ENCODE measurements around the gene SLC12A6.

GRCh38 chr15:34370129-34370528, 32.5 kb upstream of the SLC12A6 start:
- TF ChIP-seq ATF3 (IDR thresholded peaks at IDR 0.05) (no peak), SP1 (IDR thresholded peaks at IDR 0.05; ENCODE audit: low read depth) (no peak), REST (IDR thresholded peaks at IDR 0.05; ENCODE audit: low read depth) (no peak), CTCF (IDR thresholded peaks at IDR 0.05 in 2 of 3, conservative IDR thresholded peaks at IDR 0.05 in 1 of 3; ENCODE audit: borderline replicate concordance in 1 of 3, insufficient read depth in 1 of 3, low read depth in 2 of 3, low read length in 2 of 3) (no peak), MAX (IDR thresholded peaks at IDR 0.05) (no peak), CEBPB (IDR thresholded peaks at IDR 0.05; ENCODE audit: low read depth) (no peak), RAD21 (IDR thresholded peaks at IDR 0.05; ENCODE audit: low read depth) (no peak), SIN3A (IDR thresholded peaks at IDR 0.05; ENCODE audit: low read depth) (no peak), POLR2A (IDR thresholded peaks at IDR 0.05; ENCODE audit: borderline replicate concordance, extremely low read depth, insufficient read depth, insufficient read length) (no peak), POLR2AphosphoS5 (IDR thresholded peaks at IDR 0.05; ENCODE audit: low read depth, low read length) (no peak), TCF7L2 (IDR thresholded peaks at IDR 0.05; ENCODE audit: borderline replicate concordance, extremely low read depth, insufficient read depth, insufficient read length) (no peak), EGR1 (IDR thresholded peaks at IDR 0.05; ENCODE audit: low read depth) (no peak), EZH2 (IDR thresholded peaks at IDR 0.05) (no peak), EZH2phosphoT487 (IDR thresholded peaks at IDR 0.05; ENCODE audit: borderline replicate concordance) (no peak)
